GM21528 (cell line): ENCODE results near the gene TMEM88.

Experiments
- ATAC-seq: cut with Tn5 transposase; IDR thresholded peaks from one replicate; pipeline ENCODE4 v1.9.1; 2021; ENCODE audit warnings: mild to moderate bottlenecking, moderate library complexity; ENCODE audit not compliant: unreplicated experiment, low FRiP score

Gene TMEM88

DNA sequence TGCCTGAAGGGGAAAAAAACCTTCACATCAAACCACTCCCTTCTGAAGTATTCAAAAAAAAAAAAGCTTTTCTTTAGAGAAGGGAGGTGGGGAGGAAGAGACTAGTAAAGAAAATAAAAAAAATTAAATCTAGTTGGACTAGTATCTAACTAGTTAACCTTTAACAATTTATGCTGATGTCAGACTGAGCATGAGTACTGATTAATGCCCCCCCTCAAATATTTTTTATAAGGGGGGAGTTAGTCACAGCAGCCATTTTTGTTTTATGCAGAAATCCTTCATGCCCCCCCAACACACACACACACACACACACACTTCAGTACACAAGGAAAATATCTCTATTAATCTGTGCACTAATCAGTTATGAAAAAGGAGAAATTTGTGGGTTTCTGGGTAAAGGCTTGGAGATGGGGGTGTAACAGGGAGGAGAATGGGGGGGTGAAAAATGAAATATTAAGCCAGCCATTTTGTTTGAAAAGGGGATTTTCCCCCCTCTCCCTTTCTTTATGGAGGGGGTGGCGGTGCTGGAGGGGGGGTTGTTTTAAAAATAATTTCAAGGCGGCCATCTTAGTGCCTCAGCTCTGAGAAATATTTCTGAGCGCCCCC is 29.0 kb downstream of the TMEM88 start:
- no peak for ATAC-seq

DNA sequence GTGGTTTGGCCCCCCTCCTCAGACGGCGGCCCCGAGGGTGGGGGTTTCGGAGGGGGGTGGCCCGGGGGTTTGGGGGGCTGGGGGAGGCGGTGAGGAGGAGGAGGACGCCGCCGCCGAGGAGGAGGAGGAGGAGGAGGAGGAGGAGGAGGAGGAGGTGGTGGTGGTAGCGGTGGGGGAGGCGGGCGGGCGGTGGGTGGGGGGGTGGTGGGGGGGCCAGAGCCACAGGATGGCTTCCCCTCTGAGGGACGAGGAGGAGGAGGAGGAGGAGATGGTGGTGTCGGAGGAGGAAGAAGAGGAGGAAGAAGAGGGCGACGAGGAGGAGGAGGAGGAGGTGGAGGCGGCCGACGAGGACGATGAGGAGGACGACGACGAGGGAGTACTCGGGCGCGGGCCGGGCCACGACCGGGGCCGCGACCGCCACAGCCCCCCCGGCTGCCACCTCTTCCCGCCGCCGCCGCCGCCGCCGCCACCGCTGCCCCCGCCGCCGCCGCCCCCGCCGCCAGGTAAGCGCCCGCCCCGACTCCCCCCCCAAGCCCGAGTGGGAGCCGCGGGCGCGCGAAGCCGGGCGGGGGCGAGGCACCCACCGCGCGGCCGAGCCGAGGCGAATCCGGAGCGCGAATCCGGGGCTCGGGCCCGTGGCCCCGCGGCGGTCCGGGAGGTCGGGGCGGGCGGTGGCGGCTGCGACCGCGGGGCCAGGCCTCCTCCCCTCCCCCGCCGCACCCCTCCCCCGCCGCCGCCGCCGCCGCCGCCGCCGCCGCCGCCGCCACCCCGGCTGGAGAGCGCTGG is 29.9 kb downstream of the TMEM88 start:
- no peak for ATAC-seq

DNA sequence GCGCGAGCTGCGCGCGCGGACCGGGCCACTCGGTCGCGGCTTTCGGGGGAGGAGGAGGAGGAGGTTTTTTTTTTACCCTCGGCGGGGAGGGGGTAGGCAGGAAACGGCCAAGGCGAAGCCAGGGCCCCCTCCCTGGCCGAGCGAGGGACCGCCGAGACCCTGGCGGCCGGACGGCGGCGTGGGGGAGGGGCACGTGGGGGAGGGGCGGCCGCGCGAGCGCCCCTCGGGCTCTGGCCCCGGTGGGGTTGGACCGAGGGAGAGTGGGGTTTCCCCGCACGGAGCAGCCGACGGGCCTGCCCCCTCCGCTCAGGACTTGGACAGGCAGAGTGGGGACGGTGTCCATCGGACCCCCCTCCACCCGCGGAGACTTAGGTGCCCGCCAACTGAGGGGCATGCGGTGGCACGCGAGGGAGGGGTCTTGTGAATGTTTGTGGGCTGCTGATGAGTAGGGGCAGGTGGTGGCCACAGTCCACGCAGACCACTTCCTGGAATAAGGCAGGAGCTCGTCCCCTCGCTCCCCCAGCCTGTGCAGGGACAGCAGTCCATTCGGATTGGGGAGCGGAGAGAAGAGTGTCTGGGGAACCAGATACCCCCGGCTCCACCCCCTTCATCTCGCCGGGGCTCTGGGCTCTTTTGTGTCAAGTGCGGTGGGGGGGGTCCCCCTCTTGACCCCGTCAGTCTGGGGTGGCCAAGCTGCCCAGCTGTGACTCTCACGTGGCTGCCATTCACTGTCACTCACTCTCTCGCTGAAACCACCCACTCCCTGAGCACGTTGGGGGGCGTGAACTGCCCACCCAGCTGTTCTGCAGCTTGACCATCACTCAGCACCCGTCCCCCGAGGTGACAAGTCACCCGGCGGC is 30.7 kb downstream of the TMEM88 start:
- no peak for ATAC-seq

DNA sequence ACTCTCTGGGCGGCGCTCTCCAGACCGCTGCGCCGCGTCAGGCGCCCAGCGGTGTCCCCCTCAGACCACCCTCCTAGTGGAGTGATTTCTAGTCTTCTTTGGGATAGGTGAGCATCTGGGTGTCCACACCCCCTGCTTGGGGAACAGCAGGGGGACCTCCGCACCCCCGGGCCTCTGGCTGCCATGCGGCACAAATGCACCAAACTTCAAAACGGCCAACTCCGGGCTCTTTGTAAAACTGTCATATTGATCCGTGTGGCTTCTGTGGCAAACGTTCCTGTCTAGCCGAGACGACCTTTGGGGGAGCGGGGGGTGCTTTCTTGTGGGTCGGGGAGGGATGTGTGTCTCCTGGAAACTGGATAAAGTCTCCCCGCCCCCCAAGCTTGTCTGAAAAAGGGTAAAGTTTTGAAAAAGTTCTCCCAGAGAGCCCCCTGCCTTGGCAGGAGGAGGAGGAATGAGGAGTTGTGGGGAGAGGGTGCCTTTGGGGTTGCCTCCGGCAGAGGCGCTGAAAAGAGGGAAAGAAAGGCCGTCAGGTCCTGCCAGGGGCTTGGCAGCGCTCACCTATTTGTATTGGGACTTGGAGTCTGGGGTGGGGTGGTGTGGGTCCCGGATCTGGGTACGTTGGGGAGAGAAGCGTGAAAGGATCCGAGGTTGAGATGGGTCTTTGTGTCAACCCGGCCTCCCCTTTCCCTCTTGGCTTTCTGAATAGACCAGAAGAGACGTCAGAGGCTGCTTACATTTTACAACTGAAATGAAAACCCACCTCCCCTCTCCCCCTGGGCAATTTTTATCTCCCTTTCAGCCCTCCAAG is 31.6 kb downstream of the TMEM88 start:
- no peak for ATAC-seq

DNA sequence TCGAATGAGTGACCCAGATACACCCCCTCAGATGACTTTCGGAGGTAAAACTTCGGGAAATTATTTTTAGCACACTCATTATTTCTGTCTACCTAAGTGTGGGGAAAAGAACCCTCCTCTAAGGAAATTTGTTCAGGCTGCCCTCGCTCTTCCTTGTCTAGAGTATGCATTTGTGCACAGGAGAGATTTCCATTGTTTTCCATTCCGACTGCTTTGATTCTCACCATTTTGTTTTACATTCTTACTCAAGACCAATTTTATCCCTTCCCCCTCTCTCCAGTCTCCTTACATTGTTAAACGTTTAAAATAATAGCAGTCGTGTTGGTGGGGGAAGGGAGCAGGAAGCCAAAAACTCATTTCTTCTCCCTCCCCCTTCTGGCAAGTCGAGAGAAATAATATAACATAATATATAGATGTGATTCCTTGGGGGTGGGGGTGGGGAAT is 32.2 kb downstream of the TMEM88 start:
- peak; percentile 1 for ATAC-seq

DNA sequence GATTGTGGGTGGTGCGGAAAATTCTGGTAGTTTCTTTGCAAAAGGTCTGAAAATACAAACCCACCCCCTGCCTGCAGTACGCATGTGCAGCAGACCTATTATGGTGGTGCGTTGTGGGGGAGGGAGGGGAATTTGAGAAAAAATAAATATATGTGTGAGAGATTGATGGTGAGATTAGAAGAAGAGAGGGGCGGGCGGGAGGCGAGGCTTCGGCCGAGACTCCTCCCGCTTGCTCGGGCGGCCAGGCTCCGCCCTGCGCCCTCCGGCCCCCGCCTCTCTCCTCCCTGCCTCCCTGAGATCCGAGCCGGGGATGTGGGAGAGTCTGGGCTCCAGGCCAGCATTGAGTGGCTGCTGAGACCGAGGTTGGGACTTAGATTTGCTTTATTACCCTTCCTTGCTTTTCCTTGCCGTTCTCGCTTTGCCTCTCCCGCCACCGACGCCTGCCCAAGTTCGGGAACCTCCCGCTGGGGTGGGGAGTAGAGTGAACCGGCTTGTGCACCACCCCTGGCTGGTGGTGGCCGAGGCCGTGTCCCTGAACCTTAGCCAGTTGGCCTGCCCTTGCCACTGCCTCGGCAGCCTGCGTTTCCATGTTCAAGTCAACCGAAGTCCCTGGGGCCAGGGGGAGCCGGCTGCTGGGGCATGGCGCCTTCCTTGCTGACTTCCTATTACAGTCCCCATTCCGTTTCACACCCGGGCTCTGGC is 32.8 kb downstream of the TMEM88 start:
- ATAC-seq, result peak; percentile 58

DNA sequence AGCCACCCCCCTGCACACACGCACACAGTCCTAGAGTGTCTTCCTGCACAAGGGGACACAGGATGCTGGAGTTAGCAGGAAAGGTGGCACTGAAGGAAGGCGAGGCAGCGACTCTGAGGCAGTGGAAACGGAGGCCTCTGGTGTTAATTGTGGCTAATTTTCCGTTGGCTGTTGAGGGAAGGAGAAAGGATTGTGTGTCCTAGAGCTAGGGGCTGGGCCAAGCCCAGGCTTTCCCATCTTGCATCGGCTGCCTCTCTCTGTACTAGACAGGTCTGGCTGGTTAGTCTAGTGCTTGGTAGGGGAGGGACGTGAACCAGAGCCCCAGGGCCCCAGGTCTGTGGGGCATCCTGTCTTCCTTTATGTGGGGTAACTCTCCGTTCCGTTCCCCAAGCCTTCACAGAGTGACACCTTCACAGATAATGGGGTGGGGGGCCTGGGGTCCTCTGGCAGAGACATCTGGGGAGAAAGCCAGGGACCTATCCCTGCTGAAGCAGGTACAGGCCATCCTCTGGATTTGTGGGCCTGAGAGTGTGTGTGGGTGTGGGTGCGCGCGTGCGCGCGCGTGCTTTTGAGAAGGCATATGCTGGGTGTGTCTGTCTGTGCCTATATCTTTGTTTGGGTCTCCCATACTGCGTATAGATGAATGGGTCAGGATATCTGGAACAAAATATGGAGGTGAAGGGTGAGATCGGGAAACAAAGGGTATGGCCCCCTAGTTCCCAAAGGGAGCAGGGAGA is 33.5 kb downstream of the TMEM88 start, which contains the start of gene CHD3:
CHD3 (plus strand) TSS at position 606 of the 737 bp plus-strand sequence. CDS start 212 bp downstream, outside the sequence.
- no peak for ATAC-seq

DNA sequence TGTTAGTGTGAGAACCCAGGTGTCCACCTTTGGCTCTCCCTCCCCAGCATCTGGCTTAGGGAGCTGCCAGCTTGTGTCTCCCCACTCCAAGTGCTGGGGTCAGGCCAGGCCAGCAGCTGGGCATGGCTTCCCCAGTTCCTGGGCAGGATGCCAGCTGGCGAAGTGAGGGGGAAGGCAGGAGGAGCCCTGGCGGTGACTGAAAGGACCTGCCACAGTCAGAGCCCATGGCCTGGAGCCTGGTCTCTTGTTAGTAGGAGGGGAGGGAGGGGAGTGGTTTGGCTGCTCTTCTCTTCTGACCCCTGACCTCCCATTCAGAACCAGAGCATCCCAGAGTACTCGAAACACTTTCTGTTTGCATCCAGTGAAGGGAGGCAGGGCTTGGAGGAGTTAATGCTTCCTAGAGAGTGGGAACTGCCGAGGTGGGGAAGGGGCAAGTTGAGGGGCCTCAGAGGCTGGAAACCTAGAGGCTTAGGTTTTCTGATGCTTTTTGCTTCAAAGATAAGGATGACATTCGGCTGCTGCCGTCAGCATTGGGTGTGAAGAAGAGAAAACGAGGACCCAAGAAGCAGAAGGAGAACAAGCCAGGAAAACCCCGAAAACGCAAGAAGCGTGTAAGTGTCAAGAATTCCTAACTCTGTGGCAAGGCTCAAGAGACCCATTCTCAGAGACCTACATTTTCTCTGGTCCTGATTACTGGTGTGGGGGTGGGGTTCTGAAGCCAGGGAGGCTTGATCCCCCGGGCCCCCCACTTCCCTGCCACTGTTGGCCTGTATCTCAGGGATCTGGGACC is 34.5 kb downstream of the TMEM88 start:
- no peak for ATAC-seq

DNA sequence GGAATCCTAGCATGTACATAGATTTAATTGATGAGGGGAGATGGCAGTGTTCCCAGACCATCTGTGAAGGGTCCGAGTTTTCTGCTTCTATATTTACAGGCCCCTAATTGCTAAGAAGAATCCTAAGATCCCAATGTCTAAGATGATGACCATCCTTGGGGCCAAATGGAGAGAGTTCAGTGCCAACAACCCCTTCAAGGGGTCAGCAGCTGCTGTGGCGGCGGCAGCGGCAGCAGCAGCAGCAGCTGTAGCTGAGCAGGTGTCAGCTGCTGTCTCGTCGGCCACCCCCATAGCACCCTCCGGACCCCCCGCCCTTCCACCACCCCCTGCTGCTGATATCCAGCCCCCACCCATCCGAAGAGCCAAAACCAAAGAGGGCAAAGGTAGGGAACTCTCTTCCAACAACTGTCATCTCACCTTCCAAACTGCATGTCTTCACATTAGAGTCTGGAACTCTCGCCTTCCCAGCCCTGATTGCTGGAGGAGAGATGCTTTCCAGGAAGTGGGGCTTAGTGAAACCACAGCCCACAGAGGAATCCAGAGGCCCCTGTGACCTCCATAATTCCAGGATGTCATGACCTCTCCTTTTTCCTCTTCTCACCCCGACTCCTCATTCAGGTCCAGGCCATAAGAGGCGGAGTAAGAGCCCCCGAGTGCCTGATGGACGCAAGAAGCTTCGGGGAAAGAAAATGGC is 38.5 kb downstream of the TMEM88 start:
- ATAC-seq, result no peak

DNA sequence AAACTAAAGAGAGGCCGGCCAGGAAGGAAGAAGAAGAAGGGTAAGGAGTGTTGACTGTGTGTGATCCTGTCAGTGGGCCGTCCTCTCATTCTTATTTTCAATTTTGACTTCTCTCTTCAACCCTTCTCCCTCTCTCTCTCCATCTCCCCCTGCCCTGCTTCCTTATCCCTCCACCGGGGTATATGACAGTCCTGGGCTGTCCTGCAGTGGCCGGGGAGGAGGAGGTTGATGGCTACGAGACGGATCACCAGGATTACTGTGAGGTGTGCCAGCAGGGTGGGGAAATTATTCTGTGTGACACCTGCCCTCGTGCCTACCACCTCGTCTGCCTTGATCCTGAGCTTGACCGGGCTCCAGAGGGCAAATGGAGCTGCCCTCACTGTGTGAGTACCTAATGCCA is 39.4 kb downstream of the TMEM88 start:
- ATAC-seq, result no peak

DNA sequence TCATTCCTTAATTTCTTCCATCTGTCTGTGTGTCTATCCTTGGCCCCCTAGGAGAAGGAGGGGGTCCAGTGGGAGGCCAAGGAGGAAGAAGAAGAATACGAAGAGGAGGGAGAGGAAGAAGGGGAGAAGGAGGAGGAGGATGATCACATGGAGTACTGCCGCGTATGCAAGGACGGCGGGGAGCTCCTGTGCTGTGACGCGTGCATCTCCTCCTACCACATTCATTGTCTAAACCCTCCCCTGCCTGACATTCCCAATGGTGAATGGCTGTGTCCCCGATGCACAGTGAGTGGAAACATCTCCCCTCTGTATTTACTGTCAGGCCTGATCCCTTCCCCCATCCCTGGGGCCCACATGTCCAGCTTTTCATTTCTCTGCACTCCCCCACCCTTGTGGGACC is 40.0 kb downstream of the TMEM88 start:
- no peak for ATAC-seq

DNA sequence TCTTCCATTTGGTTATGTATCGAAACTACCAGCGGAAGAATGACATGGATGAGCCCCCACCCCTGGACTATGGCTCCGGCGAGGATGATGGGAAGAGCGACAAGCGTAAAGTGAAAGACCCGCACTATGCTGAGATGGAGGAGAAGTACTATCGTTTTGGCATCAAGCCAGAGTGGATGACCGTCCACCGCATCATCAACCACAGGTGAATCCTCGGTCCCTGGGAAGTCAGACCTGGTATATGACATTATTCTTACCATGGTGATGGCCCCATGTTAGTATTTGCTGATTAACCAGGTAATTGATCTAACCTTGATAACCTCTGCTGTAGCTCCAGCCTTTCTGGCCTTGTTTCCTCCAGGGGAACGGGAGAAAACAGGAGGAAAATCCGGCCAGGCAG is 42.2 kb downstream of the TMEM88 start:
- no peak for ATAC-seq

DNA sequence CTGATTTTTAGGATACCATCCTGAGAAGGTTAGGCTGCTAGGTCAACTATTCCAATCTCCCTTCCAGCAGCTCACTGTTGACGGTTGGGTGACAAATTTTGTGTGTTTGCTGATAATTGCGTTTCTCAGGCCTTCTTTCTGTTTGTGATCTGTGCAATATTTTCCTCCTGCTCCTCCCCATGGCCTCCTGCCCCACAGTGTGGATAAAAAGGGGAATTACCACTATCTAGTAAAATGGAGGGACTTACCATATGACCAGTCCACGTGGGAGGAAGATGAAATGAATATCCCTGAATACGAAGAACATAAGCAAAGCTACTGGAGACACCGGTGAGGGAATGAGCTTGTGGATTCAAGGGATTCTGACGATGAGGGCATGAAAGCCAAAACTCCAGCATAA is 42.9 kb downstream of the TMEM88 start:
- ATAC-seq, result no peak

DNA sequence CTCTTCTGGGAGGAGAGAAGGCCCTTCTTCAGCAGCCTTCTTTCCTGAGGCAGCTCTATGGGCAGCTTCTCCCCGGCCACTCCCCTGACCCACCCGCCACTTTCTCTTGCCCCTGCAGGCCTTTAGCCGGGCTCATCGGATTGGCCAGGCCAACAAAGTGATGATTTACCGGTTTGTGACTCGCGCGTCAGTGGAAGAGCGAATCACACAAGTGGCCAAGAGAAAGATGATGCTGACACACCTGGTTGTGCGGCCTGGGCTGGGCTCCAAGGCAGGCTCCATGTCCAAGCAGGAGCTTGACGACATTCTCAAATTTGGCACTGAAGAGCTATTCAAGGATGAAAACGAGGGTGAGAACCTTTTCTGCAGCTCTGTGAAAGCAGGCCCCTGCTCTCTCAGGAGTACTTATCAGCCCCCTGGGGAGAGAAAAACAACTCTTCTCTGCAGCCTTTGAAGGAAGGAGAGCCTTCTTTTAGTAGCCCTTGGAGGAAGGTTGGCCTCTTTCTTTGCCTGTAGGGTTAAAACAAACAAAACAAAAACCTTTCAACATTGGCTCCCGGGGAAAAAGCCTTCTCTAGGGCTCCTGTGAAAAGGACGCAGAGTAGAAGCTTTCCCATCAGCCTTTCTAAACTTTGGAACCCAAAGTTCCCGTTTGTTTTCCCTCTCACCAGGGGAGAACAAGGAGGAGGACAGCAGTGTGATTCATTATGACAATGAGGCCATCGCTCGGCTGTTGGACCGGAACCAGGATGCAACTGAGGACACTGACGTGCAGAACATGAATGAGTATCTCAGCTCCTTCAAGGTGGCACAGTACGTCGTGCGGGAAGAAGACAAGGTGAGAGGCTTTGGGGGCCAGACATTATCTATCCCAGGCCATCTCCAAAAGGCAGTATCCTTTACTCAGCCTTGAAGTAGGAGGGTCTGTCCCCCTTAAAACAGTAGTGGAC is 48.6 kb downstream of the TMEM88 start:
- no peak for ATAC-seq
